ENCODE data around the gene BCDIN3D. TPM values are rescaled to one million over a fixed set of nuclear protein-coding genes. Genes with fewer than 3 reads are reported as not detected.

Gene BCDIN3D
- total RNA-seq, 1 experiment from 2014 or later, result 6.2 TPM

DNA sequence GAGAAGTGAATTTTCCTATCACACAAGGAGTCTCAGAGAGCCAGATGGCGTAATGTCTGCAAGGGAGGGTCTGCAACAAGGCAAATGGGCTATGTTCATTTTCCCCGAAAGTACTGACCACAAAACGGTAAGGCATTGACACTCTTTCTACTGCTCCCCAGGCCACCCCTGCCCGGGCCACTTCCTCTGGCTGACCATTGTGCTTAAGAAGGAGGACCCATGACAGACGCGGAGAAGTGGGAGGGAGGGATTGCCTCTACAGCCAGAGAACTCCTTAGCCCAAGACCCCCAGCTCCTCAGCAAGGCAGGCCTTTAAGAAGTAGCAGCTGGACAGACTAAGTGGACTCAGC, 15.9 kb downstream of the BCDIN3D start:
- BruUV-seq (replicated peaks), result no TSS peak
- ChIA-PET CTCF (interaction anchor here (0.6 to 1.9 kb wide), 4 partner anchors 40 to 65 kb away, joined by 3 to 7 read pairs (median 4); no protein-coding TSS in a partner anchor), POLR2A (interaction anchor here (0.7 to 4.8 kb wide), 6 partner anchors 12 to 1213 kb away, joined by 3 to 67 read pairs (median 6); partner anchors contain the start of genes BCDIN3D and TMBIM6)
- Mint-ChIP-seq H3K36me3 (ENCODE audit: insufficient read depth, unreplicated experiment) (no peaks in the 10 kb centered on the region), H3K4me3 (ENCODE audit: unreplicated experiment) (peak overlapping the region; percentile 81), H3K4me1 (ENCODE audit: insufficient read depth, unreplicated experiment) (peaks cover 21% of the 10 kb centered on the region), H3K9me3 (ENCODE audit: unreplicated experiment) (no peaks in the 10 kb centered on the region), H3K27me3 (ENCODE audit: insufficient read depth, unreplicated experiment) (no peaks in the 10 kb centered on the region), H3K27ac (ENCODE audit: low read depth, unreplicated experiment) (no peak overlapping the region)
- intact Hi-C loops (cut with micrococcal nuclease), result no loop called here
- TF ChIP-seq, protein P1, sequence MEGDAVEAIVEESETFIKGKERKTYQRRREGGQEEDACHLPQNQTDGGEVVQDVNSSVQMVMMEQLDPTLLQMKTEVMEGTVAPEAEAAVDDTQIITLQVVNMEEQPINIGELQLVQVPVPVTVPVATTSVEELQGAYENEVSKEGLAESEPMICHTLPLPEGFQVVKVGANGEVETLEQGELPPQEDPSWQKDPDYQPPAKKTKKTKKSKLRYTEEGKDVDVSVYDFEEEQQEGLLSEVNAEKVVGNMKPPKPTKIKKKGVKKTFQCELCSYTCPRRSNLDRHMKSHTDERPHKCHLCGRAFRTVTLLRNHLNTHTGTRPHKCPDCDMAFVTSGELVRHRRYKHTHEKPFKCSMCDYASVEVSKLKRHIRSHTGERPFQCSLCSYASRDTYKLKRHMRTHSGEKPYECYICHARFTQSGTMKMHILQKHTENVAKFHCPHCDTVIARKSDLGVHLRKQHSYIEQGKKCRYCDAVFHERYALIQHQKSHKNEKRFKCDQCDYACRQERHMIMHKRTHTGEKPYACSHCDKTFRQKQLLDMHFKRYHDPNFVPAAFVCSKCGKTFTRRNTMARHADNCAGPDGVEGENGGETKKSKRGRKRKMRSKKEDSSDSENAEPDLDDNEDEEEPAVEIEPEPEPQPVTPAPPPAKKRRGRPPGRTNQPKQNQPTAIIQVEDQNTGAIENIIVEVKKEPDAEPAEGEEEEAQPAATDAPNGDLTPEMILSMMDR (IDR thresholded peaks at IDR 0.05; ENCODE audit: unreplicated experiment), result no peak
- no peak for DNase-seq (ENCODE audit: unreplicated experiment)

DNA sequence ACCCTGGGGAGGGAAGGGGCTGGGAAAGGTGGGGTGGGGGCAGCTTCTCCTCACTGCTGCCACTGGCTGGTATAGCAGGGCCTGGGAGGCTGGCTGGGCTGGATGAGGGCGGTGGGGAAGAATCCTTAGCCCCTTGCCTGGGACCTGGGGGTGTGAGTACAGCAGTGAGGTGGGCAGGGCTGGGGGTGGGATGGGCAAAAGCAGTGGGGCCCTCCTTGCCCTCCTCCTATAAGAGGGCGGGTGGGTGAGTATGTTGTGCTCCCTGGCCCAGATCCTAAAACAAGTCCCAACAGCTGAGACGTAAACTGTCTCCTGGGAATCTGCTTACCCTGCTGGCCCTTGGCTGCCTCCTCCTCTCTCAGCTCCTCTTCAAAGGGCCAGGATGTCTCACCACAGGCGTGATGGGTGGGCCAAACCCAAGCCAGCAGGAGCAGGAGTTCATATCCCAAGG, 16.9 kb downstream of the BCDIN3D start:
- Mint-ChIP-seq H3K9me3 (ENCODE audit: unreplicated experiment) (no peaks in the 10 kb centered on the region), H3K27me3 (ENCODE audit: insufficient read depth, unreplicated experiment) (no peaks in the 10 kb centered on the region), H3K36me3 (ENCODE audit: insufficient read depth, unreplicated experiment) (no peaks in the 10 kb centered on the region), H3K27ac (ENCODE audit: low read depth, unreplicated experiment) (no peak overlapping the region), H3K4me3 (ENCODE audit: unreplicated experiment) (peak overlapping the region; percentile 81), H3K4me1 (ENCODE audit: insufficient read depth, unreplicated experiment) (peaks cover 21% of the 10 kb centered on the region)
- ChIA-PET POLR2A (interaction anchor here (0.7 to 4.8 kb wide), 5 partner anchors 15 to 696 kb away, joined by 3 to 67 read pairs (median 4); partner anchors contain the start of genes BCDIN3D and TMBIM6), CTCF (interaction anchor here (1.2 kb wide), 1 partner anchor 41 kb away, joined by 3 read pairs; no protein-coding TSS in a partner anchor)
- TF ChIP-seq, protein P1 (IDR thresholded peaks at IDR 0.05; ENCODE audit: unreplicated experiment), result no peak
- no TSS peak for BruUV-seq (replicated peaks)
- intact Hi-C loops (cut with micrococcal nuclease), result no loop called here
- DNase-seq (ENCODE audit: unreplicated experiment), result no peak

DNA sequence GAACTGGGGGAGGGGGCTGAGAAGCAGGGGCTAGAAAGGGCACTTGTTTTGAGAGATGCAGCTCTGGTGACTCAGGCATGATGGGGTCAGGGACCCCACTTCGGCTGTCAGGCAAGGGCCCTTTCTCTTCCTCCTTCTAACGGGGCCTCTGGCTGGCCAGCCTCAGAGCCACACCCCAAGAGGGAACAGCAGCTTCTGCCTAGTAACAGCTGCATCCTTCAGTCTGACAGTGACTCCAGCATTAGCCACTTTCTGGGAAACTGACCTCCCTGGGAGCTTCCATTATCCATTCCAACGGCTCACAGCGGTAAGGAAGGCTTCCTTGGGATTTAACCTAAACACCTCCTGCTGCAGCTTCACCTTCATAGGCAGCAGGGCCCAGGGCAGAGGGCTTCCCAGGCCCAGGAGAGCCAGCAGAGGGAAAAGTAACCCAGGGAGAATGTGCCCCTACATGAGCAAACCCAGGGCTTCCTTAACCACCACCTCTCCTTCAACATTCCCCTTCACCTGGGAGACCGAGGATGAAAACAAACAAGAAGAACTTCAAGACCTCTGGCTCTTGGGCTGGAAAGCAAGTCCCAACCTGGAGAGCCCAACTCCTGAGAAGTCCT, 17.4 kb downstream of the BCDIN3D start:
- CTCF ChIA-PET, result interaction anchor here (0.8 kb wide), 1 partner anchor 213 kb away, joined by 5 read pairs; no protein-coding TSS in a partner anchor
- no TSS peak for BruUV-seq (replicated peaks)
- H3K4me1 Mint-ChIP-seq (ENCODE audit: insufficient read depth, unreplicated experiment), result peaks cover 21% of the 10 kb centered on the region
- TF ChIP-seq, protein P1 (IDR thresholded peaks at IDR 0.05; ENCODE audit: unreplicated experiment), result no peak
- no peak for DNase-seq (ENCODE audit: unreplicated experiment)
- no peaks in the 10 kb centered on the region for H3K9me3 Mint-ChIP-seq (ENCODE audit: unreplicated experiment)
- intact Hi-C loops (cut with micrococcal nuclease), result no loop called here
- H3K27me3 Mint-ChIP-seq (ENCODE audit: insufficient read depth, unreplicated experiment), result no peaks in the 10 kb centered on the region
- no peaks in the 10 kb centered on the region for H3K36me3 Mint-ChIP-seq (ENCODE audit: insufficient read depth, unreplicated experiment)
- no peak overlapping the region for H3K4me3 Mint-ChIP-seq (ENCODE audit: unreplicated experiment)
- no peak overlapping the region for H3K27ac Mint-ChIP-seq (ENCODE audit: low read depth, unreplicated experiment)
- POLR2A ChIA-PET, result interaction anchor here (0.7 to 1.0 kb wide), 2 partner anchors 84 to 695 kb away, joined by 3 to 5 read pairs; partner anchors contain the start of gene TMBIM6

DNA sequence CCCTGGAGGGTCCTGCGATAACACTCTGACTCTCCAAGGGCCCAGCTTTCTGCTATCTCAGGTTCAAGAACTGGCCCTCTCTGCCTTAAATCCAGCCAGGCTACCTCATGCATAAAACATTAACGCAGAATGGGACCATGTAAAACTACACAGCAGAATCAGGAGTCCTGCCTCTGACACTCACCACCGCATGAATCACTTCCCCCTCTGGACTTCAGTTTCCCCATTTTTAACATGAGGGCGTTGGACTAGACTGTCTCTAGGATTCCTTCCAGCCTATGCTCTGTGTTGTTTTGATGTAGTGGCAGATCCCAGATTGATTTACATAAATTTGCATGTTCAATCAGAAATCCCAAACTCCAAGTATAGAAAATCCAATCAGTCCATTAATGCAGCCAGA, 18.0 kb downstream of the BCDIN3D start:
- TF ChIP-seq, protein P1 (IDR thresholded peaks at IDR 0.05; ENCODE audit: unreplicated experiment), result no peak
- intact Hi-C loops (cut with micrococcal nuclease), result no loop called here
- BruUV-seq (replicated peaks), result no TSS peak
- Mint-ChIP-seq H3K9me3 (ENCODE audit: unreplicated experiment) (no peaks in the 10 kb centered on the region), H3K36me3 (ENCODE audit: insufficient read depth, unreplicated experiment) (no peaks in the 10 kb centered on the region), H3K4me3 (ENCODE audit: unreplicated experiment) (no peak overlapping the region), H3K27me3 (ENCODE audit: insufficient read depth, unreplicated experiment) (no peaks in the 10 kb centered on the region), H3K27ac (ENCODE audit: low read depth, unreplicated experiment) (no peak overlapping the region), H3K4me1 (ENCODE audit: insufficient read depth, unreplicated experiment) (peaks cover 22% of the 10 kb centered on the region)
- ChIA-PET POLR2A (no interaction called here), CTCF (interaction anchor here (0.8 kb wide), 1 partner anchor 213 kb away, joined by 5 read pairs; no protein-coding TSS in a partner anchor)
- DNase-seq (ENCODE audit: unreplicated experiment), result no peak
